Left forelimb (tissue), 1 donor: ENCODE data around the gene SPARC.

Experiments
- DNase-seq: peaks from one replicate; pipeline ENCODE4 v3.0.0-alpha.2; 2018; ENCODE audit warnings: low spot score

Gene SPARC

GRCh38 chr5:151660616-151661495 is 25.9 kb downstream of the SPARC start:
- DNase-seq, result no peak

GRCh38 chr5:151659001-151659754 is 27.5 kb downstream of the SPARC start:
- peak; percentile 92 for DNase-seq

- no peak for DNase-seq
These were observed 29.6 kb downstream of the SPARC start for GRCh38 chr5:151657114-151657513.

- DNase-seq, result no peak
These were observed 30.4 kb downstream of the SPARC start for GRCh38 chr5:151656311-151656710.

GRCh38 chr5:151651997-151652645 is 34.6 kb downstream of the SPARC start:
- DNase-seq, result peak; percentile 83

- no peak for DNase-seq
These were observed 37.7 kb downstream of the SPARC start for GRCh38 chr5:151648988-151649387.

GRCh38 chr5:151648089-151648488 is 38.6 kb downstream of the SPARC start:
- DNase-seq, result no peak

- DNase-seq, result no peak
These were observed 39.3 kb downstream of the SPARC start for GRCh38 chr5:151647320-151647861.

- no peak for DNase-seq
These were observed 40.4 kb downstream of the SPARC start for GRCh38 chr5:151646334-151646733.

GRCh38 chr5:151643388-151643787 is 43.3 kb downstream of the SPARC start:
- DNase-seq, result no peak

- DNase-seq, result no peak
These were observed 44.1 kb downstream of the SPARC start for GRCh38 chr5:151642472-151643140.

- no peak for DNase-seq
These were observed 48.1 kb downstream of the SPARC start for GRCh38 chr5:151638619-151639018.

GRCh38 chr5:151637676-151638075 is 49.0 kb downstream of the SPARC start:
- no peak for DNase-seq

GRCh38 chr5:151633892-151634291 is 52.8 kb downstream of the SPARC start:
- no peak for DNase-seq

GRCh38 chr5:151632941-151633340 is 53.8 kb downstream of the SPARC start:
- no peak for DNase-seq

GRCh38 chr5:151632524-151632923 is 54.2 kb downstream of the SPARC start:
- no peak for DNase-seq

- DNase-seq, result no peak
These were observed 54.8 kb downstream of the SPARC start for GRCh38 chr5:151631941-151632340.

GRCh38 chr5:151630088-151630487 is 56.6 kb downstream of the SPARC start:
- no peak for DNase-seq

- DNase-seq, result no peak
These were observed 58.4 kb downstream of the SPARC start for GRCh38 chr5:151628112-151628823.

GRCh38 chr5:151627650-151628049 is 59.1 kb downstream of the SPARC start:
- DNase-seq, result no peak

GRCh38 chr5:151625285-151625684 is 61.4 kb downstream of the SPARC start:
- no peak for DNase-seq
